ENCODE measurements around the gene RAD51B.
"Not testable (repeated sequence)": the region's sequence is repeated elsewhere in the genome, so short reads cannot be mapped to it uniquely, and the experiment has no call there.

Gene RAD51B

DNA sequence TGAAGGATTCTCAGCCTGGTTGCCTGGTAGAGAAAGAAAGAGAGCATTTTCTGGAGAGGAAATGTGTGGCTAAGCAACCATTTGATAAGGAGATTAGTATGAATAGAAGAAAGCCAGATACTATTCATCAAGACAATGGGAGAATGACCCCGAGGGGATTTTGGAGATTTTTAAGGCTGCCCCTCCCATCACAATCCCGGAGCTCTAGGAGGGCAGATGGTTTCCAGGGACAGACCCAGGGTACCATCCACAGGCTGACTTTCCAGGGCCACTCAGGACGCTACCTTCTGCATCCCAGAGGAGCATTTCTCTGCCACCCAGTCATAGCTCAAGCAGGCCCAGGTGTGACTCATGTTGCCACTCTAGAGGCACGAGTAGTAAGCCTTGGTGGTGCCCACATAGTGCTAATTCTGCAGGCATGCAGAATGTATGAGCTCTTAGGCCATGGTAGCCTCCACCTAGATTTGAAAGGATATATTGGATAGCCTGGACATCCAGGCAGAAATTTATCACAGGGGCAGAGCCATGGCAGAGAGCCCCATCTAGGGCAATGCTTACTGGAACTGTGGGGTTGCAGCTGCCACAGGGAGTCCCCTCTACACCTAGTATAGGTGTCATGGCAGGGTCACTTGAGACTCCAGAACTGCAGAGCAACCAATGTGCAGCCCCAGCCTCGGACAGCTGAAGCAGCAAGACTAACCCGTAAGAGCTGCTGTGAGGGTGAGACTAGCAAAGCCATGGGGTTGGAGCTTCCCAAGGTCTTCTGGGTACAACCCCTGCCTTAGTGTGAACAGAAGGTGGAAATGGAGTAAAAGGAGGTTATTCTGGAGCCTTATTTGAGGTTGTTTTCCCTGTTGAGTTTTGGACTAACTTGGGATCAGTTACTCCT, 607.3 kb downstream of the RAD51B start:
- no peak for DNase-seq

DNA sequence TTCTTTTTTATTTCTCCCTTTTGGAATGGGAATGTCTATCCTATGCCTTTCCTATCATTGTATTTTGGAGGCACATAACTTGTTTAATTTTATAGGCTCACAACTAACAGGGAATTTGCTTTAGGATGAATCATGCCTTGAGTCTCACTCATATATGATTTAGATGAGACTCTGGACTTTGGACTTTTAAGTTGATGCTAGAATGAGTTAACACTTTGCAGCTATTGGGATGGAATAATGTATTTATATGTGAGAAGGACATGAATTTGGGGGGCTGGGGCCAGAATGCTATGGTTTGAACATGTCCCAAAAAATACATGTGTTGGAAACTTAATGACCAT, 607.9 kb downstream of the RAD51B start:
- DNase-seq: no peak

GRCh38 chr14:68428900-68429299, 609.3 kb downstream of the RAD51B start:
- not testable (repeated sequence) for DNase-seq

DNA sequence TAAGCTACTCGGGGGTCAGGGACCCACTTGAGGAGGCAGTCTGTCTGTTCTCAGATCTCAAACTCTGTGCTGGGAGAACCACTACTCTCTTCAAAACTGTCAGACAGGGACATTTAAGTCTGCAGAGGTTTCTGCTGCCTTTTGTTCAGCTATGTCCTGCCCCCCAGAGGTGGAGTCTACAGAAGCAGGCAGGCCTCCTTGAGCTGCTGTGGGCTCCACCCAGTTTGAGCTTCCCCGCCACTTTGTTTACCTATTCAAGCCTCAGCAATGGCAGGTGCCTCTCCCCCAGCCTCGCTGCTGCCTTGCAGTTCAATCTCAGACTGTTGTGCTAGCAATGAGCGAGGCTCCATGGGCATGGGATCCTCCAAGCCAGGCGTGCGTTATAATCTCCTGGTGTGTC, 614.6 kb downstream of the RAD51B start:
- not testable (repeated sequence) for DNase-seq

- DNase-seq: not testable (repeated sequence)
Measured at GRCh38 chr14:68435631-68436030, 616.1 kb downstream of the RAD51B start.

DNA sequence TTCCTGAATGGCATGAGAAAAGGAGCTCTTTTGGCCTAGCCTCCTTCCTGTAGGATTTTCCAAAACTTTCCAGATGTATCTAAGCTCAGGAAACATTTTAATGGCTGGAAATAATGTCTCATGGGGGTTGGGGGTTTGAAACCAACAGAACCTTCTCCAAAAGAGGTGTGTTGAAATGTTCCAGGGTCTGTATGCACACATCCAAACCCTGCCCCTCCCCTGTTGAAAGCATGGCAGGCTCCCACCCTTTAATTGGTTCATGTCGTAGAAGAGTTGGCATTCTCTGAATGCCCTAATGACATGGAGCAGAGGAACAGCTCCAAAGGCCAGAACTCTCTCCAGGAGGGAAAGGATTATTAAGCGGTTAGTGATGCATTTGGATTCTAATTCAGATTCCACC, 620.1 kb downstream of the RAD51B start:
- DNase-seq: no peak

GRCh38 chr14:68440820-68441219, 621.2 kb downstream of the RAD51B start:
- no peak for DNase-seq

- DNase-seq: no peak
Measured at GRCh38 chr14:68441542-68441941, 622.0 kb downstream of the RAD51B start.

- DNase-seq: no peak
Measured at GRCh38 chr14:68442828-68443629, 623.5 kb downstream of the RAD51B start.

GRCh38 chr14:68444449-68445168, 625.0 kb downstream of the RAD51B start:
- DNase-seq: no peak

- no peak for DNase-seq
Measured at GRCh38 chr14:68446243-68447040, 626.9 kb downstream of the RAD51B start.

GRCh38 chr14:68447581-68448251, 628.1 kb downstream of the RAD51B start:
- DNase-seq: no peak

- DNase-seq: no peak
Measured at GRCh38 chr14:68448252-68448902, 628.8 kb downstream of the RAD51B start.

DNA sequence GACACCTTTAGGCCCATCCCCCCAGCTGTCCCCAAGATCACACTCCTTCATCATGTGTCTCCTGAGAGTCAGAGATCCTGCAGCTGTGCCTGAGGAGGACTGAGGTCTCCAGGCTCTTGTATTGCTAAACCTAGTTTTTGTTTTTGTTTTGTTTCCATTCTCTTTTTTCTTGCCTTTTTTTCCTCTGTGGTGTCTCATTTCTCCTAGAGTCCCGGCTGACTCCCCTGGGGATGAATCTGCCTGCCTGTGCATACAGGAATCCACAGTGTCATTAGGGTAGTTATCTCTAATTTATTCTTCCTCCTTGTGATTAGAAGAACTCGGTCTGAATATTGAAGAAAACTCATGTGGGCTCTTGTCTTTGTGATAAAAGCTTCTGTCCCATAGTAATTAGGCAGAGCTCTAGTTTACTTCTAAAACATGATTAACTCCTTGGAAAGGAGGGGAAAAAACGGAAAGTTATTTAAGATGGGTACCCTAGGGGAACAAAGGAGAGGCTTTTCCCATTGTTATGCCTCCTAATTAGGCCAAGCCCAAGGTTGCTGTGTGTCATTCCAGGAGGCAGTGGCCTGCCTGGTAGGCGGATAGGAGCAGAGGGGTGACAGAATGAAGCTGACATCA, 630.1 kb downstream of the RAD51B start:
- no peak for DNase-seq

GRCh38 chr14:68450391-68451120, 631.0 kb downstream of the RAD51B start:
- DNase-seq: no peak

- no peak for DNase-seq
Measured at GRCh38 chr14:68451696-68452373, 632.3 kb downstream of the RAD51B start.

- no peak for DNase-seq
Measured at GRCh38 chr14:68458253-68458652, 638.7 kb downstream of the RAD51B start.

DNA sequence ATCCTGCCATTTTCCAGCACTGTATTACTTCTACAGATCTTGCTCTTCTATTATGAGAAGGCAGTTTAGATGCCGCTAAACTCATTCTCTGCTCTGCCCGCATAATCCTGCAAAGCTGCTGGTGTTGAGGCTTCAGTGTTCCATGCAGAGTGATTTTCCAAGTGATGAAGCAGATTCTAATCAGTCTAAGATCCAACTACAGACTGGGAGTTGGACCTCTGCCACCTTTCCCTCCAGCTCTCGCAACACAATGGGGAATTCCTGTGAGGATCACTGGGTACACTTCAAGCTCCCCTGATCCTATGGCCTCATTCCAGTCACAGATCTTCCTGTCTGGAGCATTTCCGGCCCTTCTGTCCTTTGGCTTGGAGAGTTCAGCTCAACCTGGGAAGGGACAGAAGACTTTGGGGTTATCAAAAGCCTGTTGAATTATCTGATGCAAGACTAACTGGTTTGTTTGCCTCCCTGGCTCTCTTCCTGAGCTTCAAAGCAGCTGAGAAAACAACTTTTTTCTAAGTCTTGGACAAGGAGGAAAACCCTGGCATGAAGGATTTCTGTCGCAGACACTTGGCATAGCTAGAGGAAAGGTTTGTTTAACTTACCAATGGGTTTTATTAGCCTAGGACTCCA, 639.4 kb downstream of the RAD51B start:
- no peak for DNase-seq

DNA sequence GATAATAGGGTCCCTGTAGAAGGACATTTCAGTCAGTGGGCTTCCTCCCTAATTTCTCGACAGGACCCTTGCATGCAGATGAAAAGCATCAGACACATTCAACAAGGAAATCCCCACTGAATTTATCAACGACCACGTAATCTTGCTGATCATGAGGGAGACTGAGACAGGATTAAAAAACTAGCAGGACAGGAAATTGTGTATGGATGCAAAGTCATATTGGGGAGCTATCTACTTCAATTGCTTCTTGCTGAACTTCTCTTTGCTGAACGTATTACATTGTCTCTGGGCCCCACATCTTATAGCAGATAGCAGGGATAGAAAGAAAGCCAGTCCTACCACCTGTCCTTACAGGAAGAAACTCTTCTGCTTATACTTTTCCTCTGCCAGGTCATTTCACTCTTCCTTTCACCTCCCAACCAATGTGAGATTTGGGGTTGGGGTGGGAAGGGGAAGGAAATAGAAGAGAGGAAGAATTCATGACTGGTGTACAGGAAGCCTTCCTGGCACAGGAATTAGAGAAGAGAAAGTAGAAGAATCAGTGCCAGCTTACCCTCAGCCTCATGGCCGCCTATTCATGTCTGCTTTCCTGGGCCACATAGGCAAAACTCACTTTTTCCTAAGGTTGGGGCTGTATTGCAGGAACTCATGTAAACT, 640.0 kb downstream of the RAD51B start:
- DNase-seq: no peak

Measured in GDM1 (cell line).